Measurements from ENCODE around the gene RXFP1.
A peak's percentile ranks its signal among the peaks of the same experiment; 100 is the strongest.

Gene RXFP1

DNA sequence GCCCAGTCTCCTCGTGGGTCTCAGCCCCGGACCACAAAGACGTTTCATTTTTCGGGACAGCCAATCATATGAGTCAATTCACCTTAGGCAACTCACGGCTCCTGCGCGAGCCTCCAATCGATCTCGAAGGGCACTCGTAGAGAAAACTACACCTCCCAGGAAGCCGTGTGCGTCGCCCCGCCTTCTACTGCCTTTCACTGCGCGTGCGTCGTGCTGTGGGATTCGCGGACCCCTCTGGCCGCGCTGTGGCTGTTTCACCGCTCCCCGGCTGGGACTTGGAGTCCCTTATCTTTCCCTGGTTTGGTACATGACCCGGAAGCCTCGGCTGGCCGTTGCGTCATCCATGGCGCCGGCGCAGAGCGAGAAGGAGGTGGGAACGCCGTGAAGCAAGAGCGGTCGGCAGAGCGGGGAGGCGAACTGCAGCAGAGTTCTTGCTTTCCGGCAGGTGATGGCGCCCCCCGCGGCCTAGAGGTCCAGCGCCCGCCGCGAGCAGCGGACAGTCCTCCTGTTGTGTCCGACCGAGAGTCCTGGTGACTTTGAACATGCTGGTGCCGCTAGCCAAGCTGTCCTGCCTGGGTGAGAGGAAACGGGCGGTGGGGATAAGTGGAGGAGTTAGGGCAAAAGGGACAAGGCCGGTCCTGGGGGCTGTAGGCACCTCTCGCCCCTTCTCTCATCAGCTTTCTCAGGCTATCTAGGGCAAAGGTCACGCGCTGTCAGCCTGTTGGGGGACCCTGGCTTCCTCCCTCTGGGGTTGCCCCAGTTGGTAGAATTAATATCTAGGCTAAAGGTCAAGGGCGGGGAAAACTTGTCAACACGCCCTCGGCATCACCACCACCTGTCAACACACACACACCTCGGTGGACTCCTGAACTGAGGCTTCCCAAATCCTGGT lies 150.5 kb downstream of the RXFP1 start, which contains the start of gene ETFDH:
ETFDH (plus strand) TSS at position 382 of the 892 bp plus-strand sequence; CDS start at position 543, 161 bp downstream.
- DNase-seq (ENCODE audit: low spot score): peak; percentile 99

GRCh38 chr4:158673633-158674032 lies 152.0 kb downstream of the RXFP1 start:
- DNase-seq (ENCODE audit: low spot score): no peak

- no peak for DNase-seq (ENCODE audit: low spot score)
Observed at GRCh38 chr4:158676076-158676475, 154.4 kb downstream of the RXFP1 start.

DNA sequence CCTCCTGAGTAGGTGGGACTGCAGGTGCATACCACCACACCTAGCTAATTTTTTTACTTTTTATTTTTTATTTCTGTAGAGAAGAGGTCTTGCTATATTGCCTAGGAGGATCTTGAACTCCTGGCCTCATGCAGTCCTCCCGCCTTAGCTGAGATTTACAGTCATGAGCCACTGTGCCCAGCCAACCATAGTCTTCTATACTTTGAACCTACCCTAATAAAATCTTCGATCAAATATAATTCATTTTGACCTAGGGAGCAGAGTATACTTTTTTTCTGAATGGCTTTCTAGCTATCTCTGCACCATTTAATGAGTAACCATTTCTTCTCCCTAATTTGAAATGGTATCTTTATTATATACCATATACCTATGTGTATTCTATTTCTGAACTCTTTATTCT lies 157.1 kb downstream of the RXFP1 start:
- DNase-seq (ENCODE audit: low spot score): no peak

DNA sequence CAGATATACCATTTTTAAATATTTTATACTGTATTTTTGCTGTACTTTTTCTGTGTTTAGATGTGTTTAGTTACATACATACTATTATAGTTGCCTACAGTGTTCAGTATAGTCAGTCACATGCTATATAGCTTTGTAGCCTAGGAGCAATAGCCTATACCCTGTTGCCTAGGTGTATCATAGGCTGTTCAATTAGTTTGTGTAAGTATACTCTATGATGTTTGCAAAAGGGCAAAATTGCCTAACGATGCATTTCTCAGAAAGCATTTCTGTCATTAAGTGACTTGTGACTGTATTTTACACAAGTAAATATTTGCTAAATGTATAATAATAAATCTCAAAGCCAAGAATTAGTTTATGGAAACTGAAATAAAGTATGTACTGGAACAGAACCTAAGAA lies 159.9 kb downstream of the RXFP1 start:
- DNase-seq (ENCODE audit: low spot score): no peak

DNA sequence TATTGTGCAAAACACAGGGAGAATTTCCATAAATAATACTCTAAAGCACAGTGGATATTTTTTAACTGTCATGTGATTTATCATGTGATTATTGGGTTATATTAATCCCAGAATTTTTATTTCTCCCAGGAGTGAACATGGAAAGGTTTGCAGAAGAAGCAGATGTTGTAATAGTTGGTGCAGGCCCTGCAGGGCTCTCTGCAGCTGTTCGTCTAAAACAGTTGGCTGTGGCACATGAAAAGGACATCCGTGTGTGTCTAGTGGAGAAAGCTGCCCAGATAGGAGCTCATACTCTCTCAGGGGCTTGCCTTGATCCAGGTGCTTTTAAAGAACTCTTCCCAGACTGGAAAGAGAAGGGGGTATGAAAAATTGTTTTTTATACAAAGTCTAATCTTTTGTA lies 160.4 kb downstream of the RXFP1 start:
- DNase-seq (ENCODE audit: low spot score): no peak

DNA sequence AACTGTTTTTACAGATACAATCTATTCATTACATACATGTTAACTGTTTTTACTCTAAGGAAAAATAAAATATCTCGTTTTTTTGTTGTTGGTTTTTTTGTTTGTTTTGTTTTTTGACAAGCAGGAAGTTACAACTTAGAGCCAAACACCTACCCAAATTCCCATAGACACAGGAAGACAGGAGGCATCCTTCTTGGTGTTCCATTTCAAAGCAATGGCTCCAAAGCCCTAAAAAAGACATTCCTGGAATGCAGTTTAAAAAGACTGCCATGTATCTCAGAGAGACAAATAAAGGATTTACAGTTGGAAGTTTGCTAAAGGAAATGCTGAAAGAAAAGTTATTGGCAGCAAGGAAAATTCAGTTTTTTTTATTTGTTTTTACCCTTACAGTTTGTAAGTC lies 167.1 kb downstream of the RXFP1 start:
- DNase-seq (ENCODE audit: low spot score): no peak

Data from CD4-positive, alpha-beta T cell treated with Interleukin-6 at 100 ng/mL for 8 hours (primary cell).